ENCODE data around the gene MUC20.
"Not testable (repeated sequence)": the region's sequence is repeated elsewhere in the genome, so short reads cannot be mapped to it uniquely, and the experiment has no call there.

- not testable (repeated sequence) for TF ChIP-seq EGR1 (IDR thresholded peaks at IDR 0.05; ENCODE audit: low read depth in 2 of 2); ZBTB33 (IDR thresholded peaks at IDR 0.05)
These were observed 10.5 kb upstream of the MUC20 start for GRCh38 chr3:195710126-195710905.
